CD4-positive, alpha-beta T cell treated with Interferon gamma for 1 hour (primary cell): ENCODE results near the gene RIN2.
A peak's percentile ranks its signal among the peaks of the same experiment; 100 is the strongest.

ENCODE experiments used
- DNase-seq: peaks from one replicate; pipeline ENCODE4 v3.0.0-alpha.2; 2020

RIN2 gene

GRCh38 chr20:19758133-19758500 lies at the start of gene RIN2:
RIN2 (plus strand) TSS chr20:19758258; CDS start chr20:19889602, 131,344 bp downstream.
- no peak for DNase-seq

- no peak for DNase-seq
Measured at GRCh38 chr20:19709635-19710335, 48.3 kb upstream of the RIN2 start.

- no peak for DNase-seq
Measured at GRCh38 chr20:19710336-19711120, 47.5 kb upstream of the RIN2 start.

GRCh38 chr20:19711126-19711525 lies 46.9 kb upstream of the RIN2 start:
- DNase-seq: no peak

- DNase-seq: no peak
Measured at GRCh38 chr20:19712721-19713260, 45.3 kb upstream of the RIN2 start.

- no peak for DNase-seq
Measured at GRCh38 chr20:19713822-19714578, 44.1 kb upstream of the RIN2 start.

- DNase-seq: no peak
Measured at GRCh38 chr20:19714579-19714840, 43.5 kb upstream of the RIN2 start.

GRCh38 chr20:19715986-19716385 lies 42.1 kb upstream of the RIN2 start:
- DNase-seq: no peak

- DNase-seq: no peak
Measured at GRCh38 chr20:19718880-19719279, 39.2 kb upstream of the RIN2 start.

GRCh38 chr20:19720991-19721390 lies 37.1 kb upstream of the RIN2 start:
- no peak for DNase-seq

GRCh38 chr20:19723051-19723450 lies 35.0 kb upstream of the RIN2 start:
- DNase-seq: no peak

- DNase-seq: no peak
Measured at GRCh38 chr20:19723813-19724430, 34.1 kb upstream of the RIN2 start.

- DNase-seq: no peak
Measured at GRCh38 chr20:19725373-19725772, 32.7 kb upstream of the RIN2 start.

GRCh38 chr20:19725814-19726525 lies 32.1 kb upstream of the RIN2 start:
- no peak for DNase-seq

GRCh38 chr20:19727251-19727847 lies 30.7 kb upstream of the RIN2 start:
- no peak for DNase-seq

GRCh38 chr20:19729672-19730071 lies 28.4 kb upstream of the RIN2 start:
- no peak for DNase-seq

- no peak for DNase-seq
Measured at GRCh38 chr20:19730706-19731105, 27.4 kb upstream of the RIN2 start.

GRCh38 chr20:19734811-19735210 lies 23.2 kb upstream of the RIN2 start:
- DNase-seq: no peak

- DNase-seq: peak; percentile 48
Measured at GRCh38 chr20:19735446-19735845, 22.6 kb upstream of the RIN2 start.

GRCh38 chr20:19737025-19737424 lies 21.0 kb upstream of the RIN2 start:
- DNase-seq: peak; percentile 22

GRCh38 chr20:19738951-19739350 lies 19.1 kb upstream of the RIN2 start:
- no peak for DNase-seq

- DNase-seq: no peak
Measured at GRCh38 chr20:19739351-19739750, 18.7 kb upstream of the RIN2 start.
